K562 (cell line): ENCODE data around the gene PIGN. TPM values are rescaled to one million over a fixed set of nuclear protein-coding genes. Genes with fewer than 3 reads are reported as not detected.

Experiments used
- ATAC-seq: fragments of 200-7000 bp; cut with Tn5 transposase; 3 replicates; pipeline ENCODE4 v1.9.1; 2020; ENCODE audit warnings: moderate library complexity
- BruUV-seq: library from RNA; stranded (reverse); fragments of 400-500 nt; replicated peaks from 2 replicates; lab custom pipeline; 2021; lab: Mats Ljungman, UMichigan
- CTCF ChIA-PET: fragments of 300-600 bp; formaldehyde crosslinking; extraction: SDS; loops from one replicate; lab custom pipeline; 2021; ENCODE audit warnings: low intra/inter-chr PET ratio; lab: Yijun Ruan, JAX
- POLR2A ChIA-PET: fragments of 300-600, 350-650 bp; sonication (Branson Sonifier 250); formaldehyde crosslinking; extraction: SDS; loops from one replicate; lab custom pipeline; 2021; ENCODE audit warnings: antibody characterized with exemption, inconsistent platforms; lab: Yijun Ruan, JAX
- DNase-seq, 4 experiments: peaks; one replicate each; pipeline versions ENCODE4 v3.0.0 to v3.0.0-alpha.2; 2011 to 2018; ENCODE audit warnings: low spot score in 3 of 4, mixed read lengths in 3 of 4; ENCODE audit errors: extremely low read depth in 1 of 4
- FAIRE-seq: peaks from 2 replicates; lab custom pipeline; 2011; peaks lifted over from hg19 to GRCh38; lab: Jason Lieb, UNC
- H2AFZ ChIP-seq: 2 replicates; pipeline ENCODE4 v1.6.0; 2011; ENCODE audit warnings: low read depth, low read length, control low read depth, inconsistent platforms
- H3K27ac ChIP-seq: fragments of 200-600 bp; 3 replicates; pipeline ENCODE4 v1.8.0; 2011; ENCODE audit warnings: low read depth, mild to moderate bottlenecking, control low read depth, inconsistent platforms, low read length, moderate library complexity, mixed read lengths; ENCODE audit errors: extremely low read depth
- H3K27me3 ChIP-seq, 2 experiments: fragments of 300-600 bp in 1 of 2; 2 replicates in 1 of 2; 3 replicates in 1 of 2; pipeline versions ENCODE4 v1.6.0 to v1.8.0; 2011; ENCODE audit warnings: inconsistent platforms in 2 of 2, low read length in 2 of 2, mild to moderate bottlenecking in 1 of 2, mixed read lengths in 1 of 2, moderate library complexity in 1 of 2; ENCODE audit not compliant: control insufficient read depth in 2 of 2, insufficient read depth in 2 of 2
- H3K36me3 ChIP-seq: fragments of 300-600 bp; 3 replicates; pipeline ENCODE4 v1.8.0; 2011; ENCODE audit warnings: mild to moderate bottlenecking, low read length, inconsistent platforms; ENCODE audit not compliant: control insufficient read depth, insufficient read depth
- H3K4me1 ChIP-seq, 2 experiments: fragments of 200-600 bp in 1 of 2; replicated peaks in 1 of 2; 2 replicates in 1 of 2; 3 replicates in 1 of 2; pipeline versions ENCODE4 v1.5.1 to v1.8.0; 2011; ENCODE audit warnings: inconsistent platforms in 2 of 2, low read length in 2 of 2, mild to moderate bottlenecking in 1 of 2, mixed read lengths in 1 of 2, moderate library complexity in 1 of 2; ENCODE audit not compliant: control insufficient read depth in 2 of 2, insufficient read depth in 2 of 2
- H3K4me2 ChIP-seq: 2 replicates; pipeline ENCODE4 v1.6.1; 2011; ENCODE audit warnings: low read length, control low read depth, inconsistent platforms, mixed read lengths; ENCODE audit not compliant: insufficient read depth
- H3K4me3 ChIP-seq: fragments of 200-600 bp; sonication (generic), shearing (Covaris generic); 2 replicates; pipeline ENCODE4 v1.5.1; 2016; ENCODE audit warnings: control low read depth, inconsistent platforms
- H3K79me2 ChIP-seq: fragments of 200-600 bp; 3 replicates; pipeline ENCODE4 v1.8.0; 2011; ENCODE audit warnings: low read length, inconsistent platforms; ENCODE audit not compliant: control insufficient read depth, insufficient read depth
- H3K9ac ChIP-seq, 2 experiments: 2 replicates each; pipeline versions ENCODE4 v1.6.0 to v1.6.1; 2011; ENCODE audit warnings: low read depth in 2 of 2, low read length in 2 of 2, control low read depth in 1 of 2, inconsistent platforms in 1 of 2, mild to moderate bottlenecking in 1 of 2, mixed read lengths in 1 of 2; ENCODE audit not compliant: insufficient read depth in 1 of 2
- H3K9me1 ChIP-seq: one replicate; pipeline ENCODE4 v1.6.0; 2011; ENCODE audit warnings: inconsistent platforms, mild to moderate bottlenecking, low read length, moderate library complexity; ENCODE audit not compliant: control insufficient read depth, insufficient read depth
- H3K9me3 ChIP-seq: replicated peaks from 2 replicates; pipeline ENCODE4 v1.5.1; 2011; ENCODE audit warnings: low read depth, low read length, inconsistent platforms; ENCODE audit not compliant: control insufficient read depth, insufficient read depth
- H4K20me1 ChIP-seq: replicated peaks from 2 replicates; pipeline ENCODE4 v1.6.1; 2011; ENCODE audit warnings: low read length, inconsistent platforms, mixed read lengths; ENCODE audit not compliant: control insufficient read depth, insufficient read depth
- ATF1 ChIP-seq, 2 experiments: fragments of 450-650 bp in 1 of 2; IDR thresholded peaks; 2 replicates each; pipeline ENCODE4 v1.6.1; 2016; ENCODE audit warnings: missing compliant biosample characterization in 1 of 2, missing genetic modification characterization in 1 of 2
- CBX2 ChIP-seq: fragments of 200-600 bp; sonication (generic); IDR thresholded peaks from one replicate; pipeline ENCODE4 v1.6.1; 2012; ENCODE audit warnings: mild to moderate bottlenecking, low read length, inconsistent platforms; ENCODE audit not compliant: insufficient read depth, poor library complexity, severe bottlenecking
- EP400 ChIP-seq: fragments of 450-650 bp; IDR thresholded peaks from 2 replicates; pipeline ENCODE4 v1.6.1; 2017; ENCODE audit warnings: antibody characterized with exemption, mild to moderate bottlenecking, moderate library complexity
- MEIS2 ChIP-seq: fragments of 450-650 bp; IDR thresholded peaks from 2 replicates; pipeline ENCODE4 v1.6.1; 2014; ENCODE audit warnings: mild to moderate bottlenecking; ENCODE audit not compliant: partially characterized antibody
- NFRKB ChIP-seq: fragments of 450-650 bp; IDR thresholded peaks from 2 replicates; pipeline ENCODE4 v1.6.1; 2016; ENCODE audit warnings: low read depth
- POLR2G ChIP-seq: fragments of 200-400 bp; formaldehyde crosslinking; IDR thresholded peaks from 2 replicates; pipeline ENCODE4 v1.6.1; 2017; ENCODE audit warnings: low read depth, mild to moderate bottlenecking, antibody characterized with exemption, low read length, moderate library complexity
- PTRF ChIP-seq: fragments of 450-650 bp; IDR thresholded peaks from 2 replicates; pipeline ENCODE4 v1.6.1; 2016; ENCODE audit warnings: mild to moderate bottlenecking, missing genetic modification characterization, missing compliant biosample characterization
- RBFOX2 ChIP-seq: fragments of 200-400 bp; formaldehyde crosslinking; IDR thresholded peaks from 2 replicates; pipeline ENCODE4 v1.6.1; 2017; ENCODE audit warnings: low read depth, mild to moderate bottlenecking, low read length, moderate library complexity
- SMARCA4 ChIP-seq: fragments of 450-650 bp; IDR thresholded peaks from 2 replicates; pipeline ENCODE4 v1.6.1; 2016
- TAL1 ChIP-seq: fragments of 450-650 bp; IDR thresholded peaks from 2 replicates; pipeline ENCODE4 v1.6.1; 2016; ENCODE audit warnings: mild to moderate bottlenecking
- ZNF140 ChIP-seq: fragments of 250-450 bp; sonication (Bioruptor Pico); IDR thresholded peaks from 2 replicates; pipeline ENCODE4 v1.8.0; 2021; ENCODE audit warnings: moderate library complexity, mild to moderate bottlenecking, inconsistent platforms
- ZNF561 ChIP-seq: fragments of 450-650 bp; formaldehyde crosslinking; conservative IDR thresholded peaks from 2 replicates; pipeline ENCODE4 v1.4.0; 2020; ENCODE audit warnings: mild to moderate bottlenecking, moderate library complexity
- ZNF57 ChIP-seq: fragments of 450-650 bp; formaldehyde crosslinking; IDR thresholded peaks from 2 replicates; pipeline ENCODE4 v1.4.0; 2020; ENCODE audit warnings: mild to moderate bottlenecking, moderate library complexity
- ZNF764 ChIP-seq: fragments of 250-450 bp; sonication (Bioruptor Pico); IDR thresholded peaks from 2 replicates; pipeline ENCODE4 v1.4.0; 2020; ENCODE audit warnings: low read depth, mild to moderate bottlenecking, moderate library complexity
- in situ Hi-C: fragments of 300-500 bp; cut with MboI; formaldehyde crosslinking; loops from 4 replicates; pipeline ENCODE4 v1.15.0; 2018; ENCODE audit warnings: inconsistent platforms, mixed read lengths
- intact Hi-C: fragments of 100-400 bp; cut with micrococcal nuclease; formaldehyde crosslinking; loops from 2 replicates; pipeline ENCODE4 v1.14.2; 2022
- polyA plus RNA-seq, 8 experiments: library from polyadenylated mRNA; depleted of rRNA in 4 of 8; stranded (reverse) in 5 of 8; unstranded in 3 of 8; fragments of >200 nt; fragmentation: Nextera tagmentation in 2 of 8; fragmentation: Illumina TruSeq in 1 of 8; extraction: Ambion mirVana in 2 of 8; extraction: Trizol in 1 of 8; gene quantifications; 2 replicates each; pipeline versions ENCODE4 v1.2.1 to v1.2.3, GENCODE V29; 2011 to 2014; ENCODE audit warnings: inconsistent platforms in 1 of 8, missing spikeins in 1 of 8
- total RNA-seq, 7 experiments: library from RNA; depleted of rRNA in 6 of 7; stranded (reverse); fragments of >200 nt in 6 of 7; fragmentation: Illumina TruSeq in 2 of 7; extraction: Trizol in 2 of 7; gene quantifications; 2 replicates each; pipeline versions ENCODE4 v1.2.1 to v1.2.3, GENCODE V29; 2011 to 2021; ENCODE audit warnings: low replicate concordance in 1 of 7
- TF ChIP-seq, protein P1 (sequence below): sonication (generic); formaldehyde crosslinking; IDR thresholded peaks from 2 replicates; pipeline ENCODE4 v1.5.0; 2020; ENCODE audit warnings: missing genetic modification reagents
- TF ChIP-seq, protein P2 (sequence below): fragments of 450-650 bp; IDR thresholded peaks from 2 replicates; pipeline ENCODE4 v1.6.1; 2016; ENCODE audit warnings: antibody characterized with exemption

PIGN gene
- total and polyA plus RNA-seq, 9 of the 15 experiments (the other 6 are each of a cell fraction or from before 2014, with no cell fraction given): 9.9 to 25.6 (median 17.3) TPM

DNA sequence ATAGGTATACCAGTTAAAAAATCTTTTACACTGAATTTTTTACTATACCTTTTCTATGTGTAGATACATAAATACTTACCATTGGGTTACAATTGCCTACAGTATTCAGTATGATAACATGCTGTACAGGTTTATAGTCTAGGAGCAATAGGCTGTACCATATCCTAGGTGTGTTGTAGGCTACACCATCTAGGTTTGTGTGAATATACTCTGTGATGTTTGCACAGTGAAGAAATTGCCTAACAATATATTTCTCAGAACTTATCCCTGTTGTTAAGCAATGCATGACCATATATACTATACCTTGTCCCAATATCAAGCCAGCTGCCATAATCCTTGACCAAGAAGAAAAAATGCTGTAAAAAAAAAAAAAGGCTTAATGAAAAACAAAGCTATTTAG, 114.5 kb downstream of the PIGN start:
- Histone ChIP-seq H3K9ac (no peak overlapping the region), H3K9me3 (no peaks in the 10 kb centered on the region), H3K9me1 (no peaks in the 10 kb centered on the region), H3K27me3 (no peaks in the 10 kb centered on the region), H3K4me1 (no peaks in the 10 kb centered on the region; a peak in 1 of 5 replicates), H3K4me3 (no peak overlapping the region), H2AFZ (no peak overlapping the region), H4K20me1 (no peaks in the 10 kb centered on the region), H3K36me3 (no peaks in the 10 kb centered on the region), H3K79me2 (no peaks in the 10 kb centered on the region), H3K27ac (no peak overlapping the region), H3K4me2 (no peak overlapping the region)
- no peak for TF ChIP-seq TAL1
- no peak for TF ChIP-seq ZNF57 (CRISPR knock-in tag)
- no peak for TF ChIP-seq ZNF140 (CRISPR knock-in tag)
- TF ChIP-seq ZNF764 (CRISPR knock-in tag): no peak
- TF ChIP-seq PTRF (tag): no peak
- no peak for TF ChIP-seq CBX2
- TF ChIP-seq MEIS2: no peak
- TF ChIP-seq ZNF561 (CRISPR knock-in tag): no peak
- TF ChIP-seq, protein P1, sequence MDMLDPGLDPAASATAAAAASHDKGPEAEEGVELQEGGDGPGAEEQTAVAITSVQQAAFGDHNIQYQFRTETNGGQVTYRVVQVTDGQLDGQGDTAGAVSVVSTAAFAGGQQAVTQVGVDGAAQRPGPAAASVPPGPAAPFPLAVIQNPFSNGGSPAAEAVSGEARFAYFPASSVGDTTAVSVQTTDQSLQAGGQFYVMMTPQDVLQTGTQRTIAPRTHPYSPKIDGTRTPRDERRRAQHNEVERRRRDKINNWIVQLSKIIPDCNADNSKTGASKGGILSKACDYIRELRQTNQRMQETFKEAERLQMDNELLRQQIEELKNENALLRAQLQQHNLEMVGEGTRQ (CRISPR knock-in tag): no peak
- TF ChIP-seq, protein P2, sequence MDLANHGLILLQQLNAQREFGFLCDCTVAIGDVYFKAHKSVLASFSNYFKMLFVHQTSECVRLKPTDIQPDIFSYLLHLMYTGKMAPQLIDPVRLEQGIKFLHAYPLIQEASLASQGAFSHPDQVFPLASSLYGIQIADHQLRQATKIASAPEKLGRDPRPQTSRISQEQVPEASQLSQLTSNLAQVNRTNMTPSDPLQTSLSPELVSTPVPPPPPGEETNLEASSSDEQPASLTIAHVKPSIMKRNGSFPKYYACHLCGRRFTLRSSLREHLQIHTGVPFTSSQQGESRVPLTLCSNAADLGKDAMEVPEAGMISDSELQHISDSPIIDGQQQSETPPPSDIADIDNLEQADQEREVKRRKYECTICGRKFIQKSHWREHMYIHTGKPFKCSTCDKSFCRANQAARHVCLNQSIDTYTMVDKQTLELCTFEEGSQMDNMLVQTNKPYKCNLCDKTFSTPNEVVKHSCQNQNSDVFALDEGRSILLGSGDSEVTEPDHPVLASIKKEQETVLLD: no peak
- no peak for TF ChIP-seq NFRKB
- TF ChIP-seq SMARCA4: no peak
- TF ChIP-seq RBFOX2: no peak
- TF ChIP-seq ATF1 (CRISPR knock-in tag; IDR thresholded peaks at IDR 0.05): no peak
- no peak for TF ChIP-seq ATF1 (tag; IDR thresholded peaks at IDR 0.05)
- no peak for TF ChIP-seq POLR2G
- TF ChIP-seq EP400: no peak
- no peak for FAIRE-seq
- CTCF ChIA-PET: no interaction called here
- ATAC-seq: no peak
- no TSS peak for BruUV-seq
- no peak for DNase-seq
- in situ Hi-C loops (no loop called here), intact Hi-C loops (no loop called here)
- POLR2A ChIA-PET: interaction anchor here (0.7 kb wide), 1 partner anchor 10 kb away, joined by 3 read pairs; no protein-coding TSS in a partner anchor
